GM19043 (cell line): ENCODE measurements around the gene SLC6A8.
"Not testable (repeated sequence)": the region's sequence is repeated elsewhere in the genome, so short reads cannot be mapped to it uniquely, and the experiment has no call there.

ENCODE experiments used
- ATAC-seq: cut with Tn5 transposase; IDR thresholded peaks from one replicate; pipeline ENCODE4 v1.9.1; 2021; ENCODE audit warnings: low read depth; ENCODE audit not compliant: unreplicated experiment

Gene SLC6A8

DNA sequence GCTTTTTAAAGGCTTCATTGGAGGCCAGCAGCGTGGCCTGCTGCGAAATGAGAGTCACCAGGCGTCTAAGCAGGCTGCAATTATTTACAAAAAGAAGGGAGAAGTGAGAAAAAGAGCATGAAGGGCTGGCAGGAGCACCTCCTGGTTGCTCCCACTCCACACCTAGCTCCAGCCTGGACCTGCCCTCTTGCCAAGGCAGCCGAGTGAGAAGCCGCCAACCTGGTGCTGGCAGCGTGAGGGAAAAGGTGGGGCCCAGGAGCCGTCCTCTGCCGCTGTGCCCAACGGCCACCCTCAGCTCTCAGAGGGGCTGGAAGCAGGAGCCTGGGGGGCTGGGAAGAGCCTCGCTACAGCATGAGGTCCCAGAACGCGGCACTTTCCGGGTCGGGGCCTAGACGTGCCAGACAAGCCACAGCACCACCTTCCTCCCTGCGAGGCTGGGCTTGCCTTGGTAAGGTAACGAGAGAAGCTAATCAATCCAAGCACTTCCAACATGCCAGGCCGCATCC is 16.3 kb downstream of the SLC6A8 start:
- no peak for ATAC-seq

GRCh38 chrX:153704631-153705402 is 17.1 kb downstream of the SLC6A8 start:
- ATAC-seq, result not testable (repeated sequence)

- not testable (repeated sequence) for ATAC-seq
Observed at GRCh38 chrX:153705403-153706060, 17.8 kb downstream of the SLC6A8 start.

GRCh38 chrX:153706799-153707198 is 19.1 kb downstream of the SLC6A8 start:
- ATAC-seq, result no peak

GRCh38 chrX:153707406-153707805 is 19.7 kb downstream of the SLC6A8 start:
- no peak for ATAC-seq

GRCh38 chrX:153708415-153708814 is 20.7 kb downstream of the SLC6A8 start:
- ATAC-seq, result no peak

- no peak for ATAC-seq
Observed at GRCh38 chrX:153709726-153710674, 22.3 kb downstream of the SLC6A8 start.

GRCh38 chrX:153714256-153714655 is 26.5 kb downstream of the SLC6A8 start:
- ATAC-seq, result no peak

- no peak for ATAC-seq
Observed at GRCh38 chrX:153717445-153717844, 29.7 kb downstream of the SLC6A8 start.

DNA sequence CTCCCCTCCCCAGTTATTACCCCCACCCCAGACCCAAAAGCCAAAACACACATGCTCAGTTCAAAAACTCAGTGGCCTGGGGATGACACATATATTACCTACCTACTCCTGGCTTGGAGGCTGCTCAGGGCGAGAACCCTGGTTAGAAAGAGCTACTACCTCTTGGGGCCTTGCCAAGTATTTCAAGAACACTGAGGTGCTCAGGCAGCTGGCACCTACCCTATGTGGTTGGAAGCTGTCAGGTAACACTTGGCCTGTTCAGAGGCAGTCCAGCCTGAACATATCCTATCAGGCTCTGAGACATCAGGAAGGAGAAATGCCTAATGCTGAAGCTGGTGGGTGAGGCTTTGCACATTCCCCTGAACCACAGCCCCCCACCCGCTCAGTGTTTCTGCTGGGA is 31.5 kb downstream of the SLC6A8 start:
- no peak for ATAC-seq

DNA sequence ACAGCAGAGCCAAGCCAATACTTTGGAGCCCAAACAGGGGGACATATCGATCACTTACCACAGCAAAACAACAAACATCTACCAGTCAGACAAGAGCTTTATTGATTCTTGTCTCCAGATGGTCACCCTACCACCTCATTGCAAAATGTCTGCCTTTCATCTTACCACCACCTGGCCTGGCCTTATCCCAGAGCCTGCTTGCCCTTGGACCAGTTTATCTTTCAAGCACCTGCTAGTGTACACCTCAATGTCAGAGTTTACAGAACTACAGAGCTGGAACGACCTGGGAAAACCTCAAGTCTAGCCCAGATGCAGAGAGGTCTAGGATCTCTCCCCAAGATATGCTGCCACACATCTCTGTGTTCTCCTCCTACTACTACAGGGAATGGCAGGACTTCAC is 32.0 kb downstream of the SLC6A8 start:
- no peak for ATAC-seq

- ATAC-seq, result no peak
Observed at GRCh38 chrX:153722704-153723350, 35.1 kb downstream of the SLC6A8 start.

GRCh38 chrX:153723351-153724251 is 35.9 kb downstream of the SLC6A8 start:
- ATAC-seq, result peak; percentile 15

- ATAC-seq, result peak; percentile 40
Observed at GRCh38 chrX:153724252-153725038, 36.7 kb downstream of the SLC6A8 start, which contains the start of the genes ABCD1 and BCAP31. Gene ABCD1 (plus strand): TSS chrX:153724856. CDS start chrX:153725267, 411 bp downstream. Gene BCAP31 (minus strand): TSS chrX:153724387. CDS start chrX:153723244, 1,143 bp downstream.

DNA sequence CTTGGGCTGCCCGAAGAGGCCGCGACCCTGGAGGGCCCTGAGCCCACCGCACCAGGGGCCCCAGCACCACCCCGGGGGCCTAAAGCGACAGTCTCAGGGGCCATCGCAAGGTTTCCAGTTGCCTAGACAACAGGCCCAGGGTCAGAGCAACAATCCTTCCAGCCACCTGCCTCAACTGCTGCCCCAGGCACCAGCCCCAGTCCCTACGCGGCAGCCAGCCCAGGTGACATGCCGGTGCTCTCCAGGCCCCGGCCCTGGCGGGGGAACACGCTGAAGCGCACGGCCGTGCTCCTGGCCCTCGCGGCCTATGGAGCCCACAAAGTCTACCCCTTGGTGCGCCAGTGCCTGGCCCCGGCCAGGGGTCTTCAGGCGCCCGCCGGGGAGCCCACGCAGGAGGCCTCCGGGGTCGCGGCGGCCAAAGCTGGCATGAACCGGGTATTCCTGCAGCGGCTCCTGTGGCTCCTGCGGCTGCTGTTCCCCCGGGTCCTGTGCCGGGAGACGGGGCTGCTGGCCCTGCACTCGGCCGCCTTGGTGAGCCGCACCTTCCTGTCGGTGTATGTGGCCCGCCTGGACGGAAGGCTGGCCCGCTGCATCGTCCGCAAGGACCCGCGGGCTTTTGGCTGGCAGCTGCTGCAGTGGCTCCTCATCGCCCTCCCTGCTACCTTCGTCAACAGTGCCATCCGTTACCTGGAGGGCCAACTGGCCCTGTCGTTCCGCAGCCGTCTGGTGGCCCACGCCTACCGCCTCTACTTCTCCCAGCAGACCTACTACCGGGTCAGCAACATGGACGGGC is 37.5 kb downstream of the SLC6A8 start:
- ATAC-seq, result peak; percentile 2

DNA sequence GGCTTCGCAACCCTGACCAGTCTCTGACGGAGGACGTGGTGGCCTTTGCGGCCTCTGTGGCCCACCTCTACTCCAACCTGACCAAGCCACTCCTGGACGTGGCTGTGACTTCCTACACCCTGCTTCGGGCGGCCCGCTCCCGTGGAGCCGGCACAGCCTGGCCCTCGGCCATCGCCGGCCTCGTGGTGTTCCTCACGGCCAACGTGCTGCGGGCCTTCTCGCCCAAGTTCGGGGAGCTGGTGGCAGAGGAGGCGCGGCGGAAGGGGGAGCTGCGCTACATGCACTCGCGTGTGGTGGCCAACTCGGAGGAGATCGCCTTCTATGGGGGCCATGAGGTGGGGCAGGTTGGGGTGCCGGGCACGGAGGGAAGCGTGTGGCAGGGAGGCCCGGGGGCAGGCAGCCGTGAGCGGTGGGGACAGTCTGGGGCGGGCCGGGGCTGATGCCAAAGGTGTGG is 38.1 kb downstream of the SLC6A8 start:
- no peak for ATAC-seq
